NCI-H2081 treated with DMSO at 0.1 percent for 48 hours (cell line): ENCODE results near the gene GRIK4.

Experiments used
- DNase-seq: peaks from one replicate; lab custom pipeline; 2025; lab: John Stamatoyannopoulos, UW

The GRIK4 gene

DNA sequence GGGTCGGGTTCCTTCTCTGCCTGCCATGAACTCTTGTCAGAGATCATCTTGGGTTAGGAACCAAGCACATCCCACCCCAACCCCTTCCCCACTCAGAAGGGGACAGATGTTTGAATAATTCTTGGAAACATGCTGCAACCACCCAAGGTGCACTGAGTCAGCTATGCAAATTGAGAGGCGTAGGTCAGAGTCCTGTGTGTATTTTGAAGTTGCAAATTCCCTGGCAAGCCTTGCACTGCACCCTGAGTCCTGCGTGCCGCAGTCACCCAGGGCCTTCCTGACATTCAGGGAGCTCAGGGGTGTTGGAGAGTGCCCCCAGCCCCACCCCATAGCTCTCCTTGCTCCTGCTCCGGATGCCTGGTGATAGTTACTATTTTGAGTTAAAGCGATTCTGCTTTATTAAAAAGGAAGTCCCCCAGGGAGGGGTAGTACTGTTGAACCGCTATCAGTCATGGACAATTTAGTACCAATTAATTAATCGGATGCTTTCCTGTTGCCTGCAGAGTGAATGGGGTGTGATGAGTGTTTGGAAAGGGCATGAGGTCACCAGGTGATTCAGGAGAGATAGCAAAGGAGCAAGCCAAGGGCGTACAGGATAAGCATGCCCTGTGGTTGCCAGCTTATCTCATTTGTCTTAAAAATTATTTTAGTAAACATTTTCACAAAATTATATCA lies 123.7 kb downstream of the GRIK4 start:
- DNase-seq = no peak

DNA sequence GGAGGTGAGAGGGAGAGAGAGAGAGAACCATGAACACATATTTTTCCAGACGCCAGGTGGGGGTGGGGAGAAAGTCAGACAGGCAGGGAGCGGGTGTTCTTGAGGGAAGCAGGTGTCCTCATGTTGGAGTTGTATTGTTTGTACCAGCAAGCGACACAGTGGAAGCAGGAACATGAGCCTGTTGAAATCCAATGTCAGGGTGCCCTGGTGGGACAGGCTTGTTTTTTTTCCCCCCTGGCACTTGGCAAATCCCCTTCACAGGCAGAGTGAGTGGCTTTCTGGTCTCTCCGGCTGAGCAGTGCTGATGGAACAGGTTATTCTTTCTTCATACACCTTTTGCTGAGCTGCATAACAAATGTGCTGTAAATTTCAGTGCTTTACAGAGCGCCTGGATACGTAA lies 125.6 kb downstream of the GRIK4 start:
- DNase-seq = no peak

DNA sequence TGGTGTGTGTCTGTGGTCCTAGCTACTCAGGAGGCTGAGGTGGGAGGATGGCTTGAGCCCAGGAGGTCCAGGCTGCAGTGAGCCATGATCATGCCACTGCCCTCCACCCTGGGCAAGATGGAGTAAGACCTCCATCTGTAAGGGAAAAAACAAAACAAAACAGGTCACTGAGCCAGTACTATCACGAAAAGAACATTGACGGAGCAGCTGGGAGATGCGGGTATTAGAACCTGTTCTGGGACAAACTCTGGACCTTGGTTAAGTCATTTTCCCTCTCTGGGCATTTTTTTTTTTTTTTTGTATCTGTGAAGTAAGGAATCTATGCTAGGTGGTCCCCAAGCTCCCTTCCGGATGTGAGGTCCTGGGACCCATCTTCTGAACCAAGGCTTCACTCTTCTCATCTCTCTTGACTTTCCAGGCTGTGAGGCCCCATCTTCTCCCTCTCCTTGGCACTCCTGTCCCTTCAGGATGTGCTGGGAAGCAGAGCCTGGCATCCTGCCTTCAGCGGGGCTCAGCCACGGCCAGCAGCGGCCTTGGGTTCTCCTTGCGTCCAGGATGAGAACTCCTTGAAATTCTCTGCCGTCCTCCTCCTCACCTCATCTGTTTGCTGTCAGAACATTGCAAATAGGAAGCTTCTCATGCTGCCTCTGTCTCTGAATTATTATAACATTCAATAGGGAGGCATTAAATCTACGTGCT lies 130.8 kb downstream of the GRIK4 start:
- DNase-seq = no peak

DNA sequence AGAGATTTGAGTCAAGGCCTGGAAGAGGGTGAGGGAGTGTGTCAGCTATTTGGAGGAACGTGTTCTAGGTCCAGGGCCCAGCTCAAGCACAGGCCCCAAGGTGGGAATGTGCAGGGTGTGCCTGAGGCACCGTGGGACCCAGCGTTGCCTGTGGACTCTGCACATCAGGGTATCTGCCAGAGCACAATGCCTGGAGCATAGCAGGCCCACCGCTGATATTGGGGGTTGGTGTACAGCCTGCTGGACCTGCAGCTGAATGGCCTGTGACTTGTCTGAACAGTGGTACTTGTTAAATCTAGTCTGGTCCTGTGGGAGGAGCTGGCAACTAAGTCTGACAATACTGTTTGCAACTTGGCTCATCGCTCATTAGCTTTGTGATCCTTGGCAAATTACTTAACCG lies 131.7 kb downstream of the GRIK4 start:
- no peak for DNase-seq

DNA sequence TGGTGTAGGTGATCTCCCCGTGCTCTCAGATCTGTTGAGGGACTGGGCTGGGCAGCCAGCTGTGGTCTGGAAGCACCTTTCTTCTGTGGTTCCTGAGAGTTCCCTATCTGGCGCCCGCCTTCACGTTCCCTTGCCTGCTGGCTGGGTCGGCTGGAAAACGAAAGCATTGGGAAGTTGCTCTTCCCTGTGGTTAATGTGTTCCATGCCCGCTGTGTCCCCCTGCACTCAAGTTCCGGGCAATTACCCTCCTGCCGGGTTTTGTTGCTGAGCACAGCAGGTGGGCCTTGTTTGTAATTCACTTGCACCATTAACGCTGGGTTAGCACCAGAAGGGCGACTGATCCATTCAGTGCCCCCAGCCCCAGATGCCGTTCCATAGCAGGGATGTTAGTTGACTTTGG lies 134.1 kb downstream of the GRIK4 start:
- peak; percentile 35 for DNase-seq

DNA sequence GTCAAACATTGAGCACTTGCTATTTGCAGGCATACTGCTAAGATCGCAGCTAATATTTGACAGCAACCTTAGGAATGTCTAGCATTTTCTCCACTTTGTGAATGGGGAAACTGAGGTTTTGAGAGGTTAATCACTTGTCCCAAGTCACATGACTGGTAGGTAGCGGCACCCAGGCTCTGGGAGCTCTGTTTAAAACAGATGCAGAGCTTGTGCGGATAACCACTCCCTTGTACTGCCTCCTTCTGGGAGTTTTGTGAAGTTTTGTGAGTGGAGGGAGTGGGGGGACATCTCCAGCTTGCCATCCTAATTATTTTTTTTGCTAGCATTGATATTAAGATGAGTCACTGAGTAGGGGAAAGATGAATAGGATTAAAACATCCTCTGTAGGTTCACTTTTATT lies 134.7 kb downstream of the GRIK4 start:
- no peak for DNase-seq

DNA sequence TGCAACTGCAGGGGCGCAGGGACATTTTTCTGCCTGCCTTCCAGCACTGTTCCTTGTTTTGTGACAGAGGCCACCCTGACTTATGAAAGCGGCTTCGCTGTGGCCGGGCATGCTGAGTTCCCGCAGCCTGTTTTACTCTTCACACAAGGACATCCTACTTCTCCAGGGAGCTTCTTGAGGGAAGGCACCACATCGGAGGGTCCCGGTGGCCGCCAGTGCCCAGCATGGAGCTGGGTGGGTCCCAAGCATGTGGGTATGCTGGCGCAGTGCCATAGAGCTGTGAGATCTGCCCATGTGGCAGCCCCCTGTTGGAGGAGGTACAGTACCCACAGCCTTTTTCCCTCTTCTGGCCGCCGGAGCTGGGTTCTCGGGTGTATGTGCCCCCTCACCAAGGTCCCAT lies 136.1 kb downstream of the GRIK4 start:
- no peak for DNase-seq

DNA sequence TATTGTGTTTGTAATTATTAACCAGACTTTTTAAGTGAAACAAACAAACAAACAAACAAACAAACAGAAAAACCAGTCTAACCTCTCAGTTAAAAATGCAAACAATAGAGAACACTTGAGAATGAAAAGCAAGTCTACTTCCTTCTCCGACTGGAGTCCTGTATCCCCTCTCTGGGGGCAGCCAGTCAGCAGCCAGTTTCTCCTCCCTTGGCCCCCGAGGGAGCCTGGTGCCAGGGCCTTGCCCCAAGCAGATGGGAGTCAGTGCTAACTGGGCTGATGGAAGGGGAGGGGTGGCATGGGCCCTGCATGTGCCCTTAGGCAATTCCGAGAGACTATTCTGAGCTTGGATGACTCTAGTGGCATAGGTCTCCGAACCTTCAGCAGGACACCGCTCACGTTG lies 137.2 kb downstream of the GRIK4 start:
- no peak for DNase-seq

DNA sequence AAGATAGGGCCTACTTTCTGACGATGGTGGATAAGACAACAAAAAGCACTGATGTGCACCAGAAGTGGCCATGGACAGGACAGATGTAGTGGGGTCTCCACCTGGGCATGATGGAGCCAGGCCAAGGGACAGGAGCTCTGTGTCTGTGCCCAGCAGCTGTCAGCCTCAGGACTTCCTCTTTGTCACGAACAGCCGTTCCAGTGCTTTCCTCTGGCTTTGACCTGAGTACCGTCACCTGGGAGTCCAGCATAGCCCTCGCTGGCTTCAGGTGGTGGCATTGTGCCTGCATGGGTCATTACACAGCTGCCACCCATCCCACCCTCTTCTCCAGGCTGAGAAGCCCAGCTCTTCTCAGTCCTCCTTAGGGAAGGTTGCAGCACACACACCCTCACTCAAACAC lies 137.8 kb downstream of the GRIK4 start:
- no peak for DNase-seq

DNA sequence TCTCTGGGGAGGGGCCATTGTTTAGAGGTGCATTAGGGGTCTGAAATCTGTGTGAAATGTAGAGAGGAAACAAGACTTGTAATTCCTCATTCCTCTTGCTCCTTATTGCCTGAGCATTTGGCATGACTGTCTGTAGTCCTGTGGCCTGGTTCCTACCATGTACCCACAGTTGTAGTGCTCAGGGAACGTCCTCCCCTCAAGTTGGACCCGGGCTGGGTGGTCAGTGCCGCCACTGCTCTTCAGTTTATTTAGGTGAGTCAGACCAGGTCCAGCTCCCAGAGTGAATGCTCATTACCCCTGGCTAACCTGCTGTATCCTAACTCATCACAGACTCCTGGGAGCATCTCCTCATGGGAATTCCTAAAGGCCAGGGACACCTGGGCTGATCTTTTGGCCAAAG lies 139.8 kb downstream of the GRIK4 start:
- no peak for DNase-seq

DNA sequence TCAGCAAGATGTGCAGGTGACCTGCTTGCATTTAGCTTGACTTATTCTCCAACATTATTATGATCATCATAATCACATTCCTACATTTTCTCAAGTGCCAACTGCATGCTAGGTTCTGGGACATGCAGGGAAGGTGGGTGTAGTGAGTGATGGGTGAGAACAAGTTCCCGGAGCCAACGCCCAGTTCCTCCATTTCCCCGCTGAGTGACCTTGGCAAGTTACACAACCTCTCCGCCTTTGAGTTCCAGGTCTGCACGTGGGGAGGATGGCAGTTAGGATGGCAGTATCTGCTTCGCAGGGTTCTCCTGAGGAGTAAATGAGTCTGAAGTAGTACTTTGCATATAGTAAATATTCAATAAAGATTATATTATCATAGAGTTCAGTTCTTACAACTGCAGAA lies 140.3 kb downstream of the GRIK4 start:
- no peak for DNase-seq

DNA sequence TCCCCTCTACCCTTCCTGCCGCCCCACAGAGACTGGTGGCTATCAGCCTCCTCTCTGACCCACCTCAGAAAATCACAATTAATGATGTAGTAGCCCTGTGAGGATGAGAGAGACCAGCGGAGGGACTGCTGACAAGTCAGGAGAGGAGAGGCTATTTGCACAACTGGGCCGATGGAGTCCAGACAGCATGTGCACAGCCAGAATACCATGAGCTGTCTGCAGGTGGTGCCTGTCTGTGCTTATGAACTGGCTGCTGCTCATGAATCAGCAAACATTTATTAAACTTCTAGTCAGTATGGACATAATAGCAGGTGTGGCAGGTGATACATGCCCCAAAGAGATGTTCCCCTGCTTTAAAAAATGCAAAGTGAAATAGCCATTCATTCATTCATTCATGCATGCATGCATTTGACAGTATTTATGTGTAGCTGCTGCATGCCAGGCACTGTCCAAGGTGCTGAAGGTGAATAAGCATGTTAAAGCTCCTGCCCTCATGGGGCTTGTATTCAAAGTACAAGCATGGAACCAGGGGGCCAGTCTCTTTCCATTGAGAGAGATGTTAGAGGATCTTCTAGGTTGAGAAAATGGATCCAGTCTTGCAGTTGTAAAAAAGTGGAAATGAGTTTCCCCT lies 141.3 kb downstream of the GRIK4 start:
- no peak for DNase-seq

DNA sequence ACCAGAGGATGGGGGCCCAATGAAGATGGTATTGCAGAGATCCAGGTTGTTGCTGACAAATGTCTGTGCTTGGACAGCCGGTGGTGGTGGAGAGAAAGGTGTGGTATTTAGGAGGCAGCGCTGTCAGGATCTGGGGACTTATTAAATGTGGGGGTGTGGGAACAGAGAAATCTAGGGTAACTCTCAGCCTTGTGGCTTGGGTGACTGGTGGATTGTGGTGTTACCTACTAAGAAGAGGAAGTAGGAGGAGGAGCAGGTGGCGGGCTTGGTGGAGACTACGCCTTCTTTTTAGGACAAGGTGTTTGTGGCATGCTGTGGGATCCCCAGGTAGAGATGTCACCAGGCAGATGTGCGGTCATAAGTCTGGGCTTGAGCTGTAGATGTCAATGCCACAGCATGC lies 144.0 kb downstream of the GRIK4 start:
- DNase-seq = no peak

DNA sequence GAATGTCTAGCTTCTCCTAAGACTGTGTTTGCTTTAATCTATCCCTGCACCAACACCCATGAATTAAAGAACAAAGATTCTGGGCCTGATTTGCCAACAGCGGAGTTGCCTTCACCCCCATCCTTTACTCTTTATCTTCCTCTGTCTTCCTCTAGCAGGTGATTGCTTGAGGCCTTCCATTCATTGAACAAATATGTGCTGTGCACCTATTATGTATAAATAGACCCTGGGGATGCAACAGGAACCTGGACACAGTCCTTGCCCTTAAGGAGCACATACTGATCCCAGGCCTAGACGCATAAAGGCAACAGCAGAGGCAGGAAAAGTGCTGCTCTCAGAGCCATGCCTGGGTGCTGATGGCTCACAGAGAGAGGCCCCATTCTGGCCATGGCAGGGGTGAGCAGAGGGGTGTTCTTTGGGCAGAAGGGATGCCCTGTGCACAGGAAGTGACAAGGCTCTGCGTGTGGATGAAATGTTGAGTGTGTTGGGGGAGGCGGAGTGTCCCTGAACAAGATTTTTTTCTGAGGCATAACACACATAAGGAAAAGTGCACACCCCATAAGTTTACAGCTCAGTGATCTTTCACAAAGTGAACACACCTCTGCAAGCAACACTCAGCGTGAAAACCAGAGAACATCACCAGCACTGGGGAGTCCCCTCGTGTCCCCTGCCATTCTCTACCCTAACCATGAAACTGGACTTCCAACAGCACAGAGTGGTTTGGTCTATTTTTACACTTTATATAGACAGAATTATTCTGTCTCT lies 145.9 kb downstream of the GRIK4 start:
- DNase-seq = no peak

DNA sequence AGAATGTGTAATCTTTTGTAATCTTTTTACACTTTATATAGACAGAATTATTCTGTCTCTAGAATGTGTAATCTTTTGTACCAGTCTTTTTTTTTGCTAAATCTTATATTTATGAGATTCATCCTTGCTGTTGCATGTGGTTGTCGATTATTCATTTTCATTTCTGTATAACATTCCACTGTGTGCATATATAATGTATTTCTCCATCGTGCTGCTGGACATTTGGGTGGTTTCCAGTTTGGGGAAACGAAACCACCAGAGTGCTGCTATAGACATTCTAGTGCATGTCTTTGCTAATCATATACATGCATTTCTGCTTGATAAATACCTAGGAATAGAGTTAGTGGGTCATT lies 146.5 kb downstream of the GRIK4 start:
- DNase-seq = no peak

DNA sequence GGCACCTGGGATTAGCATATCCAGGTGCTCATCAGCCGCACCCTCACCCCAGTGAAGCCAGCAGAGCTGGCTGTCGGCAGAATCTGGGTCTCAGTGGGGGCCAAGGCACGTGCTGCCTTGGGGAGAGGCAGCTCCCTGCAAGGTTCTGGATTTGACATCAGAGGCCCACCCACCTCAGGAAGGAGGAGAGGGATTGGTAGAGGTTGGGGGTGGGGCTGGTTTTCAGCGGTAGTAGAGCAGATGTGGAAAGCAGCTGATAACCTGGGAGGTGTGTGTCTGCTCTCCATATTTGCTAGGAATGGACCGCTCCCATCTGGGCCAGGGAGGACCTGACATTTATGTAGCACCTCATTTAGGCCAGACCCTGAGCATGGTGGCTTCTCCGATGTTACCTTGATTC lies 147.5 kb downstream of the GRIK4 start:
- no peak for DNase-seq

DNA sequence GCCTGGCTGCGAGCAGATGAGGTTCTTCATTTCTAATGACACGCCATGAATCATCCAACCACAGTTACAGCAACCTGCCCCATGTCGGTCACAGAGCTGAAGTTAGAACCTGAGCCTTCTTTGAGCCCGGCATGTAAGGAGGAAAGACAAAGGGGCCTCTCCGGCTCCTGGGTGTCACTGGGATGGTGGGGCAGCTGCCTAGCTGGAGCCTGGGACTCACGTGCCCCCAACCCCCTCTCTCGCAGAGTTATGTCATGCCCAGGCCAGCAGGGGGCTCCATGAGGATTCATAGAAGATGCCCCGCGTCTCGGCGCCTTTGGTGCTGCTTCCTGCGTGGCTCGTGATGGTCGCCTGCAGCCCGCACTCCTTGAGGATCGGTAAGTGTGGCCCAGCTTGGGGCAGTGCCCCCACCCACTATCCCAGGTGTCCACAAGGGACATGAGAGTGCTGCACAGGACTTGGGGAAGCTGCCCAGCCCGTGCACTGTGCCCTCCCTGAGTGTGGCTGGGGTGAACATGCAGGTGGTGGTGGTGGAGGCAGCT lies 148.5 kb downstream of the GRIK4 start:
- DNase-seq = no peak

DNA sequence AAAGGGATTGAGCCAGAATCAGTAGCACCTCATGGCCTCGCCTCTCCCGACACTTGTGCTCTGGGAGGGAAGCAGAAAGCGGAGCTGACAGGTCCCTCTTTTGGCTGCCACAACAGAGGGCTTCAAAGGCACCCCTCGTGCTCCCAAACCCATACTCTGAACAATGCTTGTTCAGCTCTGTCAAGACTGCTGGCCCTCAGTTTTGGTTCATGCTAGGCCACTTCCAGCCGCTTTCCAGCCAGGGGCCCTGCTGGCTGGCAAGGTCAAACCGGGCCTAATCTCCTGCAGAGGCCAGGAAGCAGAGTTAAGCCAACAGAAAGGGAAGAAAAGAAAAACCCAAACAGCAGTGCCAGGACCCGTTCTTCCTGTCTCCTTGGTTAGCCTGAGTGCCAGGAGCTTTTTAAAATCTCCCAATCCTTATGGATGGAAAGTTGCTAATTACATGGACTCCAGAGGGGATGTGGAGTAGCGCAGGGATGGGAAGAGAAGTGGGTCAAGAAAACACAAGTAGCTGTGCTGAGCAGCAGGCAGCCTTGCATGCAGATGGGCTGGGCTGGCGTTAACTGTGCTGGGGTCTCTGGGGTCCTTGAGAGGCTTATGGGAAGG lies 150.6 kb downstream of the GRIK4 start:
- no peak for DNase-seq

DNA sequence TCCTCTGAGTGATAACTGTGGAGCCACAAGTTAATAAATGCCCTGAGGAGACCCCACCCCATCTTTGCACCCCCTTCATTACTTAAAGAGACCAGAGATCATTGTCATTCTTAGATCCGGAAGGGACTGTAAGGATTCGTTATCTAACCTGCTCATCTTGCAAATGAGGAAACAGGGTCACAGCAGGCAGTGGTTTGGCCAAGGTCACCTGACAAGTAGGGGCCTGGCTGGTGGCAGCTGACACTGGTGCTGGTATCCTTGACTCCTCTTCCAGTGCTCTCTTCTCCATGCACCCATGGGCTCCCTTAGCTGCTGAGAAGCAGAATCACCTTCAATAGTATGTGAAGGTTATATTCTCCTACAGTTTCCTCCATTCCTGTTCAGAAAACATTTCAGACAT lies 151.6 kb downstream of the GRIK4 start:
- no peak for DNase-seq

DNA sequence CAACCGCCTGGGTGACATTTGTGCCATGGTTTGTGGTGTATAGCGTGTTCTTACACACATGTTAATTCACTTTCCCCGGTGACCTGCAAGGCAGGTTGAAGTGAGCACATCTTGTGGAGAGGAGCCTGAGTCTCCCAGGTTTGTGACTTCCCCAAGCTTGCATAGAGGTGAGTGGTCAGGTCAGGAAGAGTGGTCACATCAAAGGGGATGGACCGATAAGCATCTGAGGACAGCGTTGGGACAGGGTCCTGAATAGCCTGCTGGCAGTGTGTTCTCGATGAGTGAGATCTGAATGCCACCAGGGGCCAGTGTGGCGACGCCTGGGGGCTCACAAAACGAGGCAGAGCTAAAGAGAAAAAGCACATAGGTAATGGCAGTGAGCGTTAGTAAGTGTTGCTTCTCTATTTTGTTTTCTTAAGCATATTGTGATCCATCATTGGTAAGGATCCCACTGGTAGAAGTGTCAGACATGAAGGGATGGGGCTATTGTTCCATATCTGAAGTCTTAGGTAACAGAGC lies 154.6 kb downstream of the GRIK4 start:
- no peak for DNase-seq

DNA sequence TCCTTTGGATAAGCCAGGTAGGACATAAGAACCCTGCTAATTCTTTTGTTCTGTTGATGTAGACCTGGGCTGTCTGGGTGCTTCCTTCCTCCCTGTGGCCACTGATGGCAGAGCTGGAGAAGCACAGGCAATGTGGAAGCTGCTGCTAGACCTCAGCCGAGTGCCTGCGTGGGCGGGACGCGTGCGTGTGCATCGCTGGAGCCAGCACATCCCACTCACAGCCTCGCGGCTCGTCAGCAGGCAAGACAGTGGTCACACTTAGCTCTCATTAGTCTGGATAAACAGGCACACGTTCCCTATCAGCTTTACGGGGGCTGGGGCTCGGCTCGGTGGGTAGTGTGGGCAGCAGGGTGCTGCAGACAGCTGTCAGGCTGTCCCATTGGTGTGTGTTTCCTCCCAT lies 155.7 kb downstream of the GRIK4 start:
- no peak for DNase-seq

DNA sequence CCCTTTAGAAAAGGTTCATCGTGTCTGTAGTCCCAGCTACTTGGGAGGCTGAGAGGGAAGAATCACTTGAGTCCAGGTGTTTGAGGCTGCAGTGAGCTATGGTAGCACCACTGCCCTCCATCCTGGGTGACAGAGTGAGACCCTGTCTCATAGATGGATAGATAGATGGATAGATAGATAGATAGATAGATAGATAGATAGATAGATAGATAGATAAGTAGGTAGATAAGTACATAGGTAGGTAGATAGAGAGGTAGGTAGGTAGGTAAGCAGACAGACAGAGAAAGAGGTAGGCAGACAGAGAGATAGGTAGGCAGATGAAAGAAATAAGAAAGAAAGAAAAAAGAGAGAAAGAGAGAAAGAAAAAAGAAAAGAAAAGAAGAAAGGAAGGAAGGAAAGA lies 156.4 kb downstream of the GRIK4 start:
- no peak for DNase-seq
